SU-DHL-6 (cell line): Measurements from ENCODE around the gene WDTC1.

Experiments
- H2AFZ ChIP-seq: fragments of 200-600 bp; sonication (generic); 2 replicates; pipeline ENCODE4 v1.6.1; 2014; ENCODE audit warnings: low read depth, mild to moderate bottlenecking, moderate library complexity, mixed read lengths, antibody characterized with exemption, low read length; ENCODE audit not compliant: severe bottlenecking
- H3F3A ChIP-seq: fragments of 200-600 bp; shearing (Covaris generic); 2 replicates; pipeline ENCODE4 v1.6.0; 2016; ENCODE audit warnings: antibody characterized with exemption, mild to moderate bottlenecking; ENCODE audit not compliant: insufficient read depth
- H3K27ac ChIP-seq: fragments of 200-600 bp; sonication (generic); 2 replicates; pipeline ENCODE4 v1.5.1; 2016; ENCODE audit warnings: low read depth, mild to moderate bottlenecking, low read length, moderate library complexity, mixed read lengths
- H3K27me3 ChIP-seq: fragments of 200-600 bp; sonication (generic), shearing (Covaris generic); 2 replicates; pipeline ENCODE4 v1.6.0; 2014; ENCODE audit warnings: mild to moderate bottlenecking, low read length
- H3K36me3 ChIP-seq: fragments of 200-600 bp; sonication (generic); 2 replicates; pipeline ENCODE4 v1.6.1; 2014; ENCODE audit warnings: mild to moderate bottlenecking, low read length, mixed read lengths
- H3K4me2 ChIP-seq: fragments of 300-600, 200-600 bp; shearing (Covaris generic), sonication (generic); 2 replicates; pipeline ENCODE4 v1.6.0; 2014; ENCODE audit warnings: low read length, low read depth, mild to moderate bottlenecking; ENCODE audit not compliant: poor library complexity, severe bottlenecking
- H3K4me3 ChIP-seq: fragments of 200-600 bp; sonication (generic); 2 replicates; pipeline ENCODE4 v1.5.1; 2014; ENCODE audit warnings: antibody characterized with exemption, low read length, mild to moderate bottlenecking, mixed read lengths; ENCODE audit not compliant: insufficient read depth, poor library complexity, severe bottlenecking
- H3K79me2 ChIP-seq: fragments of 200-600 bp; sonication (generic); 2 replicates; pipeline ENCODE4 v1.6.1; 2014; ENCODE audit warnings: mild to moderate bottlenecking, low read length, moderate library complexity; ENCODE audit not compliant: insufficient read depth
- H3K9ac ChIP-seq: fragments of 200-600 bp; sonication (generic); 2 replicates; pipeline ENCODE4 v1.7.0; 2014; ENCODE audit warnings: mild to moderate bottlenecking, low read length
- H3K9me2 ChIP-seq: fragments of 200-600 bp; sonication (generic); replicated peaks from 2 replicates; pipeline ENCODE4 v1.6.1; 2014; ENCODE audit warnings: low read length; ENCODE audit not compliant: insufficient read depth
- H3K9me3 ChIP-seq: fragments of 200-600 bp; sonication (generic); 2 replicates; pipeline ENCODE4 v1.6.1; 2014; ENCODE audit warnings: low read length, mixed read lengths; ENCODE audit not compliant: insufficient read depth
- H4K20me1 ChIP-seq: fragments of 200-600 bp; sonication (generic); 2 replicates; pipeline ENCODE4 v1.6.1; 2014; ENCODE audit warnings: low read depth, mild to moderate bottlenecking, antibody characterized with exemption, low read length, moderate library complexity, mixed read lengths
- CTCF ChIP-seq: fragments of 200-600 bp; sonication (generic); IDR thresholded peaks from one replicate; pipeline ENCODE4 v1.5.1; 2017; ENCODE audit warnings: antibody characterized with exemption, mild to moderate bottlenecking, low read length, moderate library complexity; ENCODE audit not compliant: insufficient read depth, poor library complexity, severe bottlenecking
- EZH2phosphoT487 ChIP-seq: fragments of 200-600 bp; sonication (generic), shearing (Covaris generic); conservative IDR thresholded peaks from 2 replicates; pipeline ENCODE4 v1.6.1; 2018; ENCODE audit warnings: mild to moderate bottlenecking, antibody characterized with exemption, low read length, moderate library complexity, mixed read lengths

WDTC1 gene

DNA sequence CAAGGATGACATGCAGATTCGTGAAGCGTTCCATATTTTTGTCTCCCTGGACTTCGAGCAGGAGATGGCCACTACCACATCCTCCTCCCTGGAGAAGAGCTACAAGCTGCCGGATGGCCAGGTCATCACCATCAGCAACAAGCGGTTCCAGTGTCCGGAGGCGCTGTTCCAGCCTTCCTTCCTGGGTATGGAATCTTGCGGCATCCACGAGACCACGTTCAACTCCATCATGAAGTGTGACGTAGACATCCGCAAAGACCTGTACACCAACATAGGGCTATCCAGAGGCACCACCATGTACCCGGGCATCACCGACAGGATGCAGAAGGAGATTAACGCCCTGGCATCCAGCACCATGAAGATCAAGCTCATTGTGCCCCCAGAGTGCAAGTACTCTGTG, 90.9 kb downstream of the WDTC1 start:
- no peaks in the 10 kb centered on the region for H3K27me3 ChIP-seq
- peaks cover 77% of the 10 kb centered on the region for H3K79me2 ChIP-seq
- H3K9me3 ChIP-seq = no peaks in the 10 kb centered on the region
- H3K4me2 ChIP-seq = no peak overlapping the region
- no peak overlapping the region for H2AFZ ChIP-seq
- H3K9ac ChIP-seq = no peak overlapping the region
- no peaks in the 10 kb centered on the region for H3F3A ChIP-seq
- no peak for TF ChIP-seq EZH2phosphoT487
- no peak for TF ChIP-seq CTCF
- H3K36me3 ChIP-seq = peaks cover 8% of the 10 kb centered on the region; the same call in 1 of the 2 replicates
- no peak overlapping the region for H3K4me3 ChIP-seq
- H4K20me1 ChIP-seq = no peaks in the 10 kb centered on the region; the same call in 1 of the 2 replicates
- no peak overlapping the region for H3K27ac ChIP-seq
- no peaks in the 10 kb centered on the region for H3K9me2 ChIP-seq

DNA sequence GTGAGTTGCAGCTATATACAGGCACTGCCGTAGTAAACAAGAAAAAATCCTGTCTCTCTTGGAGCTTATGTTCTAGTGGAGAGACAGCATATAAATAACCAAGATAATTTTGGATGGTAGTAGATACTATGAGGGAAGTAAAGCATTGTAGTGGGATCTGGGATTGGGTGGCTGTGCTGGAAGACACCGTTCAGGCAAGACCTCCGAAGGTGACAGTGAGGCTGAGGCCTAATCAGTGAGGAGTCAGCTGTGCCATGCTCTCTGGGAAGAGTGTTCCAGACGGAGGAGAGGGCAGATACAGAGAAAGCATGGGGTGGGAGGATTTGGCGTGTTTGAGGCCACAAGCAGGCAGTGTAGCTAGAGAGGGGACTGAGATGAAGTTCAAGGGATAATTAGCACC, 93.5 kb downstream of the WDTC1 start:
- Histone ChIP-seq H3K4me2 (no peak overlapping the region), H3K4me3 (no peak overlapping the region), H3K9me2 (no peaks in the 10 kb centered on the region), H2AFZ (no peak overlapping the region), H3K9ac (no peak overlapping the region), H3K27me3 (no peaks in the 10 kb centered on the region), H4K20me1 (no peaks in the 10 kb centered on the region; the same call in 1 of the 2 replicates), H3K9me3 (no peaks in the 10 kb centered on the region), H3K36me3 (peaks cover 8% of the 10 kb centered on the region; the same call in 1 of the 2 replicates), H3F3A (no peaks in the 10 kb centered on the region), H3K79me2 (peaks cover 75% of the 10 kb centered on the region), H3K27ac (no peak overlapping the region)
- no peak for TF ChIP-seq CTCF
- no peak for TF ChIP-seq EZH2phosphoT487

- Histone ChIP-seq H4K20me1 (no peaks in the 10 kb centered on the region; the same call in 1 of the 2 replicates), H3K9me2 (no peaks in the 10 kb centered on the region), H3K79me2 (peaks cover 47% of the 10 kb centered on the region), H3K4me2 (no peak overlapping the region), H3K27me3 (no peaks in the 10 kb centered on the region), H3K27ac (no peak overlapping the region), H3K9ac (no peak overlapping the region), H3F3A (no peaks in the 10 kb centered on the region), H3K9me3 (no peaks in the 10 kb centered on the region), H3K36me3 (peaks cover 8% of the 10 kb centered on the region; the same call in 1 of the 2 replicates), H3K4me3 (no peak overlapping the region), H2AFZ (no peak overlapping the region)
- TF ChIP-seq CTCF = no peak
- TF ChIP-seq EZH2phosphoT487 = no peak
Observed at GRCh38 chr1:27330786-27331185, 96.4 kb downstream of the WDTC1 start.
